Activated CD4-positive, alpha-beta T cell treated with anti-CD3 and anti-CD28 coated beads for 36 hours (primary cell): ENCODE results near the gene WNK1. TPM values are rescaled to one million over a fixed set of nuclear protein-coding genes. Genes with fewer than 3 reads are reported as not detected.

Source experiments
- ATAC-seq: fragments of 200-7000 bp; cut with Tn5 transposase; one replicate; pipeline ENCODE4 v1.10.0; 2021; ENCODE audit warnings: mild to moderate bottlenecking, moderate library complexity
- CTCF ChIA-PET: fragments of 350-600 bp; sonication (Branson Sonifier 250); formaldehyde crosslinking; loops from one replicate; lab custom pipeline; 2021; ENCODE audit warnings: antibody characterized with exemption; lab: Charles Lee
- POLR2A ChIA-PET: fragments of 350-600 bp; sonication (Branson Sonifier 250); formaldehyde crosslinking; loops from one replicate; lab custom pipeline; 2021; ENCODE audit warnings: antibody characterized with exemption, inconsistent platforms; lab: Charles Lee
- DNase-seq: peaks from one replicate; pipeline ENCODE4 v3.0.0-alpha.2; 2020
- H3K27ac Mint-ChIP-seq: one replicate; pipeline ENCODE4 v1.8.0; 2021; ENCODE audit warnings: mixed read lengths
- H3K27me3 Mint-ChIP-seq: one replicate; pipeline ENCODE4 v1.8.0; 2021; ENCODE audit warnings: mixed read lengths
- H3K36me3 Mint-ChIP-seq: one replicate; pipeline ENCODE4 v1.8.0; 2021; ENCODE audit warnings: low read depth, mixed read lengths
- H3K4me1 Mint-ChIP-seq: one replicate; pipeline ENCODE4 v1.8.0; 2021; ENCODE audit warnings: mixed read lengths
- H3K4me3 Mint-ChIP-seq: one replicate; pipeline ENCODE4 v1.8.0; 2021; ENCODE audit warnings: mild to moderate bottlenecking, moderate library complexity, mixed read lengths
- H3K9me3 Mint-ChIP-seq: one replicate; pipeline ENCODE4 v1.8.0; 2021; ENCODE audit warnings: low read depth, mixed read lengths
- intact Hi-C, 2 experiments: fragments of 100-400 bp; cut with DNase I in 1 of 2; cut with micrococcal nuclease in 1 of 2; formaldehyde crosslinking; loops; one replicate each; pipeline versions ENCODE4 v1.14.2 to v1.15.1; 2022 to 2024; cut with DNase I, micrococcal nuclease
- total RNA-seq, 2 experiments: library from RNA; stranded (reverse); gene quantifications; one replicate each; pipeline ENCODE4 v1.2.3, GENCODE V29; 2021

The WNK1 gene
- total RNA-seq, 2 experiments from 2014 or later = 127 to 147 TPM

- no peak overlapping the region for H3K27ac Mint-ChIP-seq
- CTCF ChIA-PET = interaction anchor here (1.2 to 4.0 kb wide), 4 partner anchors 10 to 14 kb away, joined by 3 to 19 read pairs (median 4); partner anchors contain the start of gene WNK1
- peaks cover 2% of the 10 kb centered on the region for H3K27me3 Mint-ChIP-seq
- no peak overlapping the region for H3K4me3 Mint-ChIP-seq
- DNase-seq = no peak
- no peaks in the 10 kb centered on the region for H3K9me3 Mint-ChIP-seq
- intact Hi-C loops = no loop called here
- POLR2A ChIA-PET = no interaction called here
- ATAC-seq = no peak
- peaks cover 28% of the 10 kb centered on the region for H3K4me1 Mint-ChIP-seq
- no peaks in the 10 kb centered on the region for H3K36me3 Mint-ChIP-seq
Measured at GRCh38 chr12:740921-741320, 11.5 kb upstream of the WNK1 start.

- Mint-ChIP-seq H3K27me3 (no peaks in the 10 kb centered on the region), H3K36me3 (peaks cover 12% of the 10 kb centered on the region), H3K4me3 (no peak overlapping the region), H3K27ac (peak overlapping the region; percentile 88), H3K9me3 (no peaks in the 10 kb centered on the region), H3K4me1 (peaks cover 14% of the 10 kb centered on the region)
- POLR2A ChIA-PET = interaction anchor here (0.6 to 1.5 kb wide), 2 partner anchors 64 to 68 kb away, joined by 3 to 8 read pairs; no protein-coding TSS in a partner anchor
- ATAC-seq (no peak), DNase-seq (no peak)
- intact Hi-C loops = loop anchor here (2.0 to 10.0 kb wide), 5 partner anchors 25 to 295 kb away; partner anchors contain the start of gene B4GALNT3 (in 1 of the 2)
- CTCF ChIA-PET = interaction anchor here (1.2 to 6.4 kb wide), 14 partner anchors 8 to 194 kb away, joined by 3 to 102 read pairs (median 9); partner anchors contain the start of gene NINJ2
Measured at GRCh38 chr12:749751-750270, 2.6 kb upstream of the WNK1 start.

GRCh38 chr12:750366-751191 lies 1.8 kb upstream of the WNK1 start:
- no peak overlapping the region for H3K4me3 Mint-ChIP-seq
- H3K9me3 Mint-ChIP-seq = no peaks in the 10 kb centered on the region
- no peak for ATAC-seq
- ChIA-PET CTCF (interaction anchor here (0.7 to 6.4 kb wide), 42 partner anchors 8 to 342 kb away, joined by 3 to 102 read pairs (median 5); partner anchors contain the start of genes NINJ2 and RAD52), POLR2A (interaction anchor here (0.6 to 2.0 kb wide), 7 partner anchors 10 to 175 kb away, joined by 3 to 8 read pairs (median 6); no protein-coding TSS in a partner anchor)
- peaks cover 12% of the 10 kb centered on the region for H3K4me1 Mint-ChIP-seq
- no peak for DNase-seq
- intact Hi-C loops = loop anchor here (1.0 to 10.0 kb wide), 14 partner anchors 26 to 296 kb away; partner anchors contain the start of gene B4GALNT3 (in 1 of the 2)
- H3K27me3 Mint-ChIP-seq = no peaks in the 10 kb centered on the region
- no peak overlapping the region for H3K27ac Mint-ChIP-seq
- peaks cover 17% of the 10 kb centered on the region for H3K36me3 Mint-ChIP-seq

- Mint-ChIP-seq H3K27me3 (no peaks in the 10 kb centered on the region), H3K36me3 (peaks cover 25% of the 10 kb centered on the region), H3K9me3 (no peaks in the 10 kb centered on the region), H3K27ac (no peak overlapping the region), H3K4me3 (no peak overlapping the region), H3K4me1 (peaks cover 17% of the 10 kb centered on the region)
- ATAC-seq (peak; percentile 50), DNase-seq (peak; percentile 93)
- CTCF ChIA-PET = interaction anchor here (0.6 to 6.4 kb wide), 52 partner anchors 8 to 342 kb away, joined by 3 to 102 read pairs (median 4); partner anchors contain the start of gene RAD52
- POLR2A ChIA-PET = interaction anchor here (0.6 to 2.0 kb wide), 11 partner anchors 9 to 176 kb away, joined by 3 to 10 read pairs (median 4); no protein-coding TSS in a partner anchor
- intact Hi-C loops = loop anchor here (1.0 to 10.0 kb wide), 14 partner anchors 27 to 297 kb away; partner anchors contain the start of gene B4GALNT3 (in 1 of the 2)
Measured at GRCh38 chr12:751192-751998, 984 bp upstream of the WNK1 start.

- H3K27ac Mint-ChIP-seq = peak overlapping the region; percentile 95
- H3K4me1 Mint-ChIP-seq = peaks cover 25% of the 10 kb centered on the region
- intact Hi-C loops = loop anchor here (1.0 to 10.0 kb wide), 9 partner anchors 60 to 938 kb away; partner anchors contain the start of genes RAD52 (in 2 of the 2), ADIPOR2 (in 1 of the 2), B4GALNT3 (in 1 of the 2) and CCDC77 (in 1 of the 2)
- peaks cover 34% of the 10 kb centered on the region for H3K36me3 Mint-ChIP-seq
- DNase-seq (peak; percentile 63), ATAC-seq (peak; percentile 18)
- H3K27me3 Mint-ChIP-seq = no peaks in the 10 kb centered on the region
- no peaks in the 10 kb centered on the region for H3K9me3 Mint-ChIP-seq
- ChIA-PET POLR2A (interaction anchor here (0.6 to 2.0 kb wide), 7 partner anchors 45 to 177 kb away, joined by 3 to 8 read pairs (median 3); no protein-coding TSS in a partner anchor), CTCF (interaction anchor here (0.9 to 6.4 kb wide), 10 partner anchors 20 to 181 kb away, joined by 3 to 102 read pairs (median 4); no protein-coding TSS in a partner anchor)
- peak overlapping the region; percentile 88 for H3K4me3 Mint-ChIP-seq
Measured at GRCh38 chr12:752695-753610, 574 bp downstream of the WNK1 start.

GRCh38 chr12:753611-754472 lies 1.5 kb downstream of the WNK1 start:
- no peaks in the 10 kb centered on the region for H3K27me3 Mint-ChIP-seq
- POLR2A ChIA-PET = interaction anchor here (0.6 to 1.5 kb wide), 5 partner anchors 41 to 95 kb away, joined by 3 to 4 read pairs (median 3); no protein-coding TSS in a partner anchor
- H3K36me3 Mint-ChIP-seq = peaks cover 38% of the 10 kb centered on the region
- peaks cover 30% of the 10 kb centered on the region for H3K4me1 Mint-ChIP-seq
- H3K27ac Mint-ChIP-seq = peak overlapping the region; percentile 95
- ATAC-seq = peak; percentile 15
- CTCF ChIA-PET = interaction anchor here (0.9 to 6.4 kb wide), 14 partner anchors 12 to 832 kb away, joined by 3 to 102 read pairs (median 5); no protein-coding TSS in a partner anchor
- intact Hi-C loops = loop anchor here (2.0 to 10.0 kb wide), 6 partner anchors 23 to 353 kb away; partner anchors contain the start of genes B4GALNT3 (in 1 of the 2), CCDC77 (in 1 of the 2) and ERC1 (in 1 of the 2)
- DNase-seq = peak; percentile 76
- H3K4me3 Mint-ChIP-seq = peak overlapping the region; percentile 88
- no peaks in the 10 kb centered on the region for H3K9me3 Mint-ChIP-seq

GRCh38 chr12:754473-754820 lies 2.1 kb downstream of the WNK1 start:
- Mint-ChIP-seq H3K9me3 (no peaks in the 10 kb centered on the region), H3K4me1 (peaks cover 31% of the 10 kb centered on the region), H3K4me3 (peak overlapping the region; percentile 88), H3K27ac (peak overlapping the region; percentile 95), H3K27me3 (no peaks in the 10 kb centered on the region), H3K36me3 (peaks cover 39% of the 10 kb centered on the region)
- POLR2A ChIA-PET = interaction anchor here (0.5 to 1.5 kb wide), 6 partner anchors 41 to 178 kb away, joined by 3 to 4 read pairs (median 3); no protein-coding TSS in a partner anchor
- CTCF ChIA-PET = interaction anchor here (0.9 to 6.4 kb wide), 16 partner anchors 13 to 831 kb away, joined by 3 to 102 read pairs (median 6); no protein-coding TSS in a partner anchor
- intact Hi-C loops = loop anchor here (2.0 to 10.0 kb wide), 4 partner anchors 22 to 300 kb away; partner anchors contain the start of gene B4GALNT3 (in 1 of the 2)
- ATAC-seq (no peak), DNase-seq (no peak)

- Mint-ChIP-seq H3K27me3 (no peaks in the 10 kb centered on the region), H3K4me1 (peaks cover 31% of the 10 kb centered on the region), H3K4me3 (peak overlapping the region; percentile 88), H3K36me3 (peaks cover 44% of the 10 kb centered on the region), H3K9me3 (no peaks in the 10 kb centered on the region), H3K27ac (peak overlapping the region; percentile 95)
- peak; percentile 3 for ATAC-seq
- intact Hi-C loops = loop anchor here (1.0 to 10.0 kb wide), 5 partner anchors 22 to 300 kb away; partner anchors contain the start of gene B4GALNT3 (in 1 of the 2)
- ChIA-PET POLR2A (interaction anchor here (0.5 to 1.5 kb wide), 7 partner anchors 40 to 179 kb away, joined by 3 to 8 read pairs (median 3); no protein-coding TSS in a partner anchor), CTCF (interaction anchor here (0.7 to 6.4 kb wide), 16 partner anchors 14 to 831 kb away, joined by 3 to 102 read pairs (median 6); no protein-coding TSS in a partner anchor)
- peak; percentile 27 for DNase-seq
Measured at GRCh38 chr12:754851-755562, 2.6 kb downstream of the WNK1 start.
